Measurements from ENCODE around the gene ATP6V1E1.
A peak's percentile ranks its signal among the peaks of the same experiment; 100 is the strongest.
"Not testable (repeated sequence)": the region's sequence is repeated elsewhere in the genome, so short reads cannot be mapped to it uniquely, and the experiment has no call there.

The ATP6V1E1 gene

GRCh38 chr22:17641269-17641668 is 12.7 kb upstream of the ATP6V1E1 start:
- H3K4me3 ChIP-seq (ENCODE audit: low read depth, low read length), result no peak overlapping the region
- no peak for DNase-seq (ENCODE audit: low read depth, low spot score)
- TF ChIP-seq CTCF (IDR thresholded peaks at IDR 0.05; ENCODE audit: low read depth, low read length), result no peak
- in situ Hi-C loops (cut with HindIII; ENCODE audit: low sequenced_read_pairs), result no loop called here

GRCh38 chr22:17639247-17639741 is 10.7 kb upstream of the ATP6V1E1 start:
- TF ChIP-seq CTCF (IDR thresholded peaks at IDR 0.05; ENCODE audit: low read depth, low read length), result no peak
- H3K4me3 ChIP-seq (ENCODE audit: low read depth, low read length), result peak overlapping the region; percentile 99
- peak; percentile 50 for DNase-seq (ENCODE audit: low read depth, low spot score)
- in situ Hi-C loops (cut with HindIII; ENCODE audit: low sequenced_read_pairs), result no loop called here

- H3K4me3 ChIP-seq (ENCODE audit: low read depth, low read length), result peak within 1 kb of the TSS; percentile 99
- TF ChIP-seq CTCF (IDR thresholded peaks at IDR 0.05; ENCODE audit: low read depth, low read length), result no peak
- peak; percentile 89 for DNase-seq (ENCODE audit: low read depth, low spot score)
- in situ Hi-C loops (cut with HindIII; ENCODE audit: low sequenced_read_pairs), result no loop called here
Measured at GRCh38 chr22:17638432-17639246, 10.1 kb upstream of the ATP6V1E1 start, which contains the start of gene BCL2L13. Gene BCL2L13 (plus strand): TSS chr22:17638757. CDS start chr22:17655712, 16,955 bp downstream.

- no peak for DNase-seq (ENCODE audit: low read depth, low spot score)
- peak overlapping the region; percentile 99 for H3K4me3 ChIP-seq (ENCODE audit: low read depth, low read length)
- in situ Hi-C loops (cut with HindIII; ENCODE audit: low sequenced_read_pairs), result no loop called here
- peak; percentile 9 for TF ChIP-seq CTCF (IDR thresholded peaks at IDR 0.05; ENCODE audit: low read depth, low read length)
Measured at GRCh38 chr22:17638182-17638431, 9.6 kb upstream of the ATP6V1E1 start.

GRCh38 chr22:17637490-17638181 is 9.1 kb upstream of the ATP6V1E1 start:
- peak overlapping the region; percentile 99 for H3K4me3 ChIP-seq (ENCODE audit: low read depth, low read length)
- no peak for TF ChIP-seq CTCF (IDR thresholded peaks at IDR 0.05; ENCODE audit: low read depth, low read length)

GRCh38 chr22:17636850-17637249 is 8.3 kb upstream of the ATP6V1E1 start:
- in situ Hi-C loops (cut with HindIII; ENCODE audit: low sequenced_read_pairs); DNase-seq (ENCODE audit: low read depth, low spot score); H3K4me3 ChIP-seq (ENCODE audit: low read depth, low read length): not testable (repeated sequence)

More at GRCh38 chr22:17637490-17638181, 9.1 kb upstream of the ATP6V1E1 start:
- no peak for DNase-seq (ENCODE audit: low read depth, low spot score)
- in situ Hi-C loops (cut with HindIII; ENCODE audit: low sequenced_read_pairs), result no loop called here

GRCh38 chr22:17634696-17635095 is 6.1 kb upstream of the ATP6V1E1 start:
- H3K4me3 ChIP-seq (ENCODE audit: low read depth, low read length), result no peak overlapping the region
- TF ChIP-seq CTCF (IDR thresholded peaks at IDR 0.05; ENCODE audit: low read depth, low read length), result no peak
- DNase-seq (ENCODE audit: low read depth, low spot score), result no peak
- in situ Hi-C loops (cut with HindIII; ENCODE audit: low sequenced_read_pairs), result no loop called here

Data from astrocyte of the spinal cord (primary cell).